ENCODE results near the gene UPF2.
"Not testable (repeated sequence)": the region's sequence is repeated elsewhere in the genome, so short reads cannot be mapped to it uniquely, and the experiment has no call there.

Gene UPF2

DNA sequence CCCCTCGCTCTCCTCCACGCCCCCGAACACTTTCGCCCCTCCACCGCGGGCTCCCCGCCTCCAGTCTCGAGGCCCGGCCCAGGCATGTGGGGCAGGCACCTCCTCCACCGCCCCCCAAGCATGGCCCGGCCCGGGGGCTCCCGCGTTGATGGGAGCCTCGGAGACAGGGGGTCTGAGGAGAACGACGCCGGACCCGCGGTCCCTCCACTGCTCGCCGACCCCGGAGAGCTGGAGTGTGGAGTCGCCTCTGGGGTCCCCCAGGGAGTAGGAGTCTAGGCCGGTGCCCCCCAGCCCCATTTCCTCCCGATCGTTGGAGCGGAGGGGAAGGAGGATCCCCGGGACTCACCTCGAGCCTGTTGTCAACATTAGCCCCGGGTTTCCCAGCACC is 206 bp downstream of the UPF2 start:
- DNase-seq (ENCODE audit: low spot score): no peak

DNA sequence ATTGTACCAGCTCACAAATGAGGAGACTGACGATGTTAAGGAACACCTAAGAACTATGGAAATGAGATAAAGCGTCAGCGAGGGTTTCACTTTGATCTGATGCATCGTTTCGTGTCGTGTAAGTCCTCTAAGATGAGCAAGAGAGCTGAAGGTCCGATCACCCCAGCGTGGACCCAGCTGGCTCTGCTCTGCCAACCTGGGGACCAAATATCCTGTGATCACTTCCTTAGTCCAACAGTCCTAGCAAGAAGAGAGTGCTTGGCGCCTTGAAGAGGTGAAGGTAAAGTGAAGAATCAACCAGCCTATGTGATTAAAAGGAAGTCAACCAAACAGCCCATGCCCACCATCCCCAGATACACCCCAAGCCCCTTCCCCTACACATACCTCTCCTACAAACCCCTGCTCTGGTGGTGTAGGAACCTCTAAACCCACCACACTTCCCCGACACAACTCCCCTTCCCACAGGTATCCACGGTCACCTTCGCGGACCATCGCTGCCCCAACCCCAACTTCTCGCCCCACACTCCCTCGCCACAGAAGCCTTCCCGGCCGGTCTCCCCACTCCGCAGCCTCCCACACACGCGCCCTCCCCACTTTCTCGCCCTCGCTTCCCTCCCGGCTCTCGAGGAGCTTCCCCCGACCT is 722 bp downstream of the UPF2 start:
- DNase-seq (ENCODE audit: low spot score): peak; percentile 26

DNA sequence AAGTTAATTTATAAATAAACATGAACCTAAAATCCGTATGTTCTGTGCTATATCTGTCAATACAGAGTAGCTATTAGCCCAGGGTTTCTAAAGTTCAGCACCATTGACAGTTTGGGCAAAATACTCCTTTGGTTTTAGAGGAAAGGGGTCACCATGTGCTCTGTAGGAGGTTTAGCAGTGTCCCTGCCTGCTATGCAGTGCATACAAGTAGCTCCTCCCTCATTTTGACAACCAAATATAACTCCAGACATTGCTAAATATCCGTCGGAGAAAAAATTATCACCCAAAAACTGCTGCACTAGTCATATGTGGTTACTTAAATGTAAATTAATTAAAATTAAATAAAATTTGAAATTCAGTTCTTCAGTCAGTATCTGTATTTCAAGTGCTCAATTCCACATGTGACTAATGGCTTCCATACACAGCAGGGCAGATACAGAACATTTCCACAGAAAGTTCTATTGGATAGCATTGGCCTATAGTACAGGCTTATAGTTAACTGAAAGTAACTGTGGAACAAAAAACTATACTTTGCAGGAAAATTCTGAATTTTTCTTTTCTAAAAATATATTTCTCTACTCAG is 6.4 kb downstream of the UPF2 start:
- no peak for DNase-seq (ENCODE audit: low spot score)

DNA sequence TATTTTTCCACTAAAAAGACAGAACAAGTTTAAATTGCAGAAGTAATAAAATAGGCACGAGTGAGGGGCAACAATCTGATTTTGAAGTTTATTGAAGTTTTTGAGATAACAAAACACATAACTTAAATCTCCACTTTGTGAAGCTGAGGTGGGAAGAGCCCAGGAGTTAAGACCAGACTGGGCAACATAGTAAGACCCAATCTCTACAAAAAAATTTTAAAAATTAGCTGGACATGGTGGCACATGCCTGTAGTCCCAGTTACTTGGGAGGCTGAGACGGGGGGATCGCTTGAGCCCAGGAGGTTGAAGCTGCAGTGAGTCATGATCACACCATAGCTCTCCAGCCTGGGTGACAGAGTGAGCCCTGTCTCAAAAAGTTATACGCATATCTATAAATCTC is 11.2 kb downstream of the UPF2 start:
- DNase-seq (ENCODE audit: low spot score): no peak

DNA sequence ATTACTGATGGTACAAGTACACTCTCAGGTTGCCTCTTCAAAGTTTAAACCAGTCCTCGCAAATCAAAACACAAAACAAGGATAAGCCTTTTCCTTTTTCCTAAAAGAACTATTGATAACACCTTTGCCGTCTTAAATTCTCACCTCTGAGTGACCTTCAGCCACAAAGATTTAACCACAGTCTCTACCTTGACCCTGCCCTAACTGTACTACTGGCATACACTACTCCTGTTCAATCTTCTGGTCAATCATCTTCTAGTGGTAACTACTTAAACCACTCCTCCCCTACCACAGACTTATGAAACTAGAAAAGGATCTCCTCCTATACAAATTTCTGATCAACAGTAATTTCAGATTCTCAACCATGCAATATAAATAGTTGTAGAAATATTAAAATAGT is 15.1 kb downstream of the UPF2 start:
- DNase-seq (ENCODE audit: low spot score): no peak

DNA sequence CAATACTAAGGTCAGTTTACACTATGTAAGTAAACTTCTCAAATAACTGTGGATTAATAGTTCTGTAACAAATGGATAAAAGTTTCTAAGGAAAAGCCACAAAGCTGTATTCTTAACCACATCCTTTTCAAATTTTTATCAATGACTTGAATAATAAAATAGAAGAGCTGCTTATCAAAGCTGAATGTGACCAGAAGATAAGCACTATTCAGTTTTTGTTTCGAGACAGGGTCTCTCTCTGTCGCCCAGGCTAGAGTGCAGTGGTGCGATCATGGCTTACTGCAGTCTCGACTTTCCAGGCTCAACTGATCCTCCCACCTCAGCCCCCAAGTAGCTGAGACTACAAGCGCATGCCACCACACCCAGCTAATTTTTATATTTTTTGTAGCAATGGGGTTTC is 17.0 kb downstream of the UPF2 start:
- DNase-seq (ENCODE audit: low spot score): no peak

DNA sequence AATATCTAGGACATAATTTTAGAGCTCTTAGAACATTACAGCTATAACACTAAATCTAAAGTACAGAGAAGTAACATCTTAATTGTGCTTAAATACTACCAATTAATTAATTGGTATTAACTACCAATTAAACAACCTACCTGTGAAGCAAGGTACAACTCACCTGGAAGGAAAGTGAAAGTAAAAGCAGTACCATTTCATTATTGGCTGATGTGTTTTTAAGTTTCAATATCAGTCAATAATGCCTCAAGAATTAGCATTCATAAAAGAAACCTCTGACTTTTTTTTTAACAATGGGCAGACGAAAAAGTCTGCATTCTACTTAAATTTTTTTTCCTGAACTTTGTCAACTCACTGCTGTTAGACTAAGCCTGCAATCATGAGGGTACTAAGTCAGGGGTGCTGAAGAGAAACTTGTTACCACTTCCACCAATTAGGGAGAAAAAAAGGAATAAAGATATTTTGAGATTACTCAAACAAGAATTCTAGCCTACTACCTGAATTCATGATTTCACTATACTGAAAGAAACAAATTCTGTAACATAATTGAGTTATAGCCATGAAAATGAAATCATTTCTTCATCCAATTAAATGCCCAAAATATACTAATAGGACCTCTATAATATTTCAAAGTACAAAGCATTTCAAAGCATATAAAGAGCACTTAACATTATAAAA is 19.9 kb downstream of the UPF2 start:
- DNase-seq (ENCODE audit: low spot score): no peak

DNA sequence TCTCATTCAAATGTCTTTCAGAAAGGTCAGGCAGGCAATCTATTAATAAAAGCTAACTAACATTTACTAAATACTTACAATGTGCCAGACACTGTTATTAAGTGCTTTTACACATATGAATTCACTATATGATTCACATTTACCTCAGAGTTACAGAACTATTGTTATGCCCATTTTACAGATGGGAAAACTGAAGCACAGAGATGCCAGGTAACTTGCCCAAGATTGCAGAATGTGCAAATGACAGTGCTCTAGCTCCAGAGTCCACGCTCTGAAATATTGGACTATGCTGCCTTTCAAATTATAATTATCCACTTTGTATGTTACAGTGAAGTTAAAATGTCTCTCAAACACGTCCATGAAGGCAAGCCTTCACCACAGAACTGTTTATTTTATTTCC is 22.0 kb downstream of the UPF2 start:
- DNase-seq (ENCODE audit: low spot score): no peak

DNA sequence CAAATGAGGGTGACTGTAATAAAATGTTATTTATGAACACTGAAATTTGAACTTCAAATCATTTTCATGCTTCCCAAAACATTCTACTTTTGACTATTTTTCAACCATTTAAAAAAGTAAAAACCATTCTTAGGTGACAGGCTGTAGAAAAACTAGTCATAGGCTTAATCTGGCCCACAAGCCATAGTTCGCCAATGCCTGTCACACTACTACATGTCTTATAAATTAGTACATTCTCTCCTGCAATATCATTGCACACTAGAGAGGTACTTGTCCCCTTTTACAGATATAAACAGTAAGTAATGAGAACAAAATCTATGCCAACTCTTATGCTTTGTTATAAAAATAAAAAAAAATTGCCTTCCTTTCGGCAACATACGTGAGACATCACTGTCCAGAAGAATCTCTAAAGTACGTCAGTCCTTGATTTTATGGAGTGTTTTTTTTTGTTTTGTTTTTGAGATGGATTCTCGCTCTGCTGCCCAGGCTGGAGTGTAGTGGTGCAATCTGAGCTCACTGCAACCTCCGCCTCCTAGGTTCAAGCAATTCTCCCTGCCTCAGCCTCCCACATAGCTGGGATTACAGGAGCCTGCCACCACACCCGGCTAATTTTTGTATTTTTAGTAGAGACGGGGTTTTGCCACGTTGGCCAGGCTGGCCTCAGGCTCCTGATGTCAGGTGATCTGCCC is 23.2 kb downstream of the UPF2 start:
- no peak for DNase-seq (ENCODE audit: low spot score)

DNA sequence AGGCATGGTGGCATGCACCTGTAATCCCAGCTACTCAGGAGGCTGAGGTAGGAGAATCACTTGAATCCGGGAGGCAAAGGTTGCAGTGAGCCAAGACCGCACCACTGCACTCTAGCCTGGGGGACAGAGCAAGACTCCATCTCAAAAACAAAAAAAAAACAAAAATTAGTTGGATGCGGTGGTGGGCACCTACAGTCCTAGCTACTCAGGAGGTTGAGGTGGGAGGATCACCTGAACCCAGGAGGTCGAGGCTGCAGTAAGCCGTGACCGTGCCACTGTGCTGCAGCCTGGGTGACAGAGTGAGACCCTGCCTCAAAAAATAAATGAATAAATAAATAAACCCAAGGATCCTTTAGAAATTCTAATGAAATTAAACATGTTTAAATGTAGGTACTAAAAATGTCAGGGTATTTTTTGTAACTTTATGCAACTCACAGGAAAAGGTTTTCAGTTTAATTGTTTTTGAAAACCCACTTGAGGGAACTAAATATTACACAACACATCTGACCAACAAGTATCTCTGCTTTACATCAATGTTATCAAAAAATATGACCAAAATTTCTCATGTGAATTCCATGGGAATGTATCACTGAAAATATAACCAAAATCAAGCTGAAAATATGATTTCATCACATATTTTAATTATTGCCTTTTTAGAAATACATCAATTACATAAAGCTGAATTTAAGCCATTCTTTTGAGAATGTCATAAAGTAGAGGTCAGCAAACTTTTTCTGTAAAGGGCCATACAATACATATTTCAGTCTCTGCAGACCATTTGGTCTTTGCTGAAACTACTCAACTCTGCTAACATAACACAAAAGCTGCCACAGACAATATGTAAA is 23.9 kb downstream of the UPF2 start:
- no peak for DNase-seq (ENCODE audit: low spot score)

DNA sequence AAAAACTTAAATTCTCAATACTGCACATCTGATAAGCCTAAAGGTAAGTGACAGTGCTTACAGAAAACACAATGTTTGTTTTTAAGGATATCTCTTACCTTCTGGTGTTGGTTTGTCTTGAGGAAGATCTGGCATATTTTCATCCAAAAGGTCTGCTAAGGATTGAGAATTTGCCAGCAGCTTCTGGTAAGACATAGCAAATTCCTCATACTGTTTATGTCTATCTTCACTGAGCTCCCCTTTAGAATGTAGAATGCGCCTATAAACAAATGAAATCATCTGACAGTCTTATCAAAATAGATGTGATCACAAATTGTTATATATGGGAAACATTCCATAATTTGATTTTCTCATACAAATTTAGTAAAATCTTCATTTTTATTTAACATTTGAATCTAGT is 28.7 kb downstream of the UPF2 start:
- DNase-seq (ENCODE audit: low spot score): no peak

DNA sequence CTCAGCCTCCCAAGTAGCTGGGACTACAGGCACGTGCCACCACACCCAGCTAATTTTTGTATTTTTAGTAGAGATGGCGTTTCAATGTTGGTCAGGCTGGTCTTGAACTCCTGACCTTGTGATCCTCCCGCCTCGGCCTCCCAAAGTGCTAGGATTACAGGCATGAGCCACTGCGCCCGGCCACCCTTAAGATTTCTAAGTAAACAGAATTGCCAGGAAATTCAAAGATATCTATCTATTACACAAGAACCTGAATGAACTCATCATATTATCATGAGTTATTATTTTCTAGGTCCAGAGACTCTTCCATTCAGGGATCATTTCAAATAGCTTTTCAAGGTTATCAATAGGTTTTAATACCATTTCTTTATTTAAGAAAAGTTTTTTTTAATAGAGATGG is 29.2 kb downstream of the UPF2 start:
- not testable (repeated sequence) for DNase-seq (ENCODE audit: low spot score)

DNA sequence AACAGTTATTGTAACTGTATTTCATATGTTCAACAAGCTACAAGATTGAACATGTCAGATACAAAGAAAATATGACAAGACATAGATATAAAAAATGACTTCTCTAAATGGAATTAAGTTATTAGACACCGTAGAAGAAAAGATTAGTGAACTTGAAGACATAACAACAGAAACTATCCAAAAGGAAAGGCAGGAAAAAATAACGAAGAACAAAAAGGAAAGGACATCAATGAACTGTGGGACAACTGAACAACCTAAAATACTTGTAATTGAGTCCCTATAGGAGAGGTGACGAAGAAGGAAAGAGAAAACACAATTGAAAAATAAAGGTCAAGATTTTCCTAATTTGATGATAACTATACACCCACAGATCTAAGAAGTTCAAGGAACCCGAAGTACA is 32.3 kb downstream of the UPF2 start:
- DNase-seq (ENCODE audit: low spot score): no peak

DNA sequence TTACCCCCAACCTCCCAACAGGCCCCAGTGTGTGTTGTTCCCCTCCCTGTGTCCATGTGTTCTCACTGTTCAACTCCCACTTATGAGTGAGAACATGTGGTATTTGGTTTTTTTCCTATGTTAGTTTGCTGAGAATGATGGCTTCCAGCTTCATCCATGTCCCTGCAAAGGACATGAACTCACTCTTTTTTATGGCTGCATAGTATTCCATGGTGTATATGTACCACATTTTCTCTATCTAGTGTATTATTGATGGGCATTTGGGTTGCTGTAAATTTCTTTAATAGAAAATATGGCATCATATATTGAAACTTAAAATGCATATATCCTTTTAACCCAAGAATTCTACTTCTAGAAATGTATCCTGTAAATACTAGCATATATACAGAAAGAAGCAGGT is 33.8 kb downstream of the UPF2 start:
- not testable (repeated sequence) for DNase-seq (ENCODE audit: low spot score)

DNA sequence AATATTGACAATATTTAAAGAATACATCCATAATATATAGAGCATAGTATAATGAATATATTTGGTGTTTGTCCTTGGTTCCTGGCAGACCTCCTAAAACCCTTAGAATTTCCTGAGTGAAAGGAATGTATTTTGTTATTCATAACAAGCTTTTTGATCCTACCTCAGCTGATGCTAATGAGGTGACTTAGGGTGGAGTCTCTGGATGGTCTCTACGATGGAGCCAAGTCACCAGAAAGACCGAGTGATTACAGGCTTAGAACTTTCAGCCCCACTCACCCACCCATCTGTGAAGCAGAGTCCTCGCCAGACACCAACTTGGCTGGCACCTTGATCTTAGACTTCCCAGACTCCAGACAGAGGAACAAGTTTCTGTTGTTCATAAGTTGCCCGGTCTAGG is 35.9 kb downstream of the UPF2 start:
- no peak for DNase-seq (ENCODE audit: low spot score)

DNA sequence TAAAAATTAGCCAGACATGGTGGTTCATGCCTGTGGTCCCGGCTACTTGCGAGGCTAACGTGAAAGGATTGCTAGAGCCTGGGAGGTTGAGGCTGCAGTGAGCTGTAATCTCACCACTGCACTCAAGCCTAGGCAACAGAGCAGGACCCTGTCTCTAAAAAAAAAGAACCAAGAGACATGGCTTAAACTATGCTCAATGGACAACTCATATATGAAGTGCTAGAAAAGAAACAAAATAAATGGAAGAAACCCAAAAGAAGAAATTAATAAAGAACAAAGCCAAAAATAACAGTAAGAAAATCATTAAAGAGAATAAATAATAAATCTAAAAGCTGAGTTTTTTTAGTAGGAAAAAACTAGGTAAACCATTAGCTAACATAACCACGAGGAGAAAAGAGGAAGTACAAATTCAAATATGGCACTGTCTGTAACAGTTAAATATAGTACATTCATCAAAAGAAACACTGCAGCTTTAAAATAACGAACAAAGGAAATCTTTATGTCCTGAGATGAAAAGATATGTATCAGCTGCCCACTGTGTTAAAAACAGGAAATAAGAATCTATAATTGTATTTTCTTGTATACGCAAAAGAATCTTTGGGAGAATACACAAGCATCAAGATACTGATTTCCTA is 48.7 kb downstream of the UPF2 start:
- DNase-seq (ENCODE audit: low spot score): no peak

DNA sequence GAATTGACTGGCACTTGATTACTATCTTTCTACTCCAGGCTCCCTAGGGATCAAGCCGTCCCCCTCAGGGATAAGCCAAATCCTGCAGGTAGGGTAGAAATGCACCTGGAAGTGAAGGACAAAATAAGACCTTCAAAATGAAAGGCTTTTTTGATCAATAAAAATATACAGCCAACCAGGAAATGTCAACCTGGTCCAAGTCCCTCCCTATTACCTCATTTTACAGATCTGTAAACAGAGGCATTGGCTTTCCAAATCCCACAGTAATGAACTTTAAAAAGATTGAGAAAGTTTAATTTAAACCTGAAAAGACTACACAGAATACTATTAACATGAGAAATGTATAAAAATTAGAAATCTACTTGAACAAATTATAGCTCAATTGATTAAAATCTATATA is 53.7 kb downstream of the UPF2 start:
- DNase-seq (ENCODE audit: low spot score): no peak

DNA sequence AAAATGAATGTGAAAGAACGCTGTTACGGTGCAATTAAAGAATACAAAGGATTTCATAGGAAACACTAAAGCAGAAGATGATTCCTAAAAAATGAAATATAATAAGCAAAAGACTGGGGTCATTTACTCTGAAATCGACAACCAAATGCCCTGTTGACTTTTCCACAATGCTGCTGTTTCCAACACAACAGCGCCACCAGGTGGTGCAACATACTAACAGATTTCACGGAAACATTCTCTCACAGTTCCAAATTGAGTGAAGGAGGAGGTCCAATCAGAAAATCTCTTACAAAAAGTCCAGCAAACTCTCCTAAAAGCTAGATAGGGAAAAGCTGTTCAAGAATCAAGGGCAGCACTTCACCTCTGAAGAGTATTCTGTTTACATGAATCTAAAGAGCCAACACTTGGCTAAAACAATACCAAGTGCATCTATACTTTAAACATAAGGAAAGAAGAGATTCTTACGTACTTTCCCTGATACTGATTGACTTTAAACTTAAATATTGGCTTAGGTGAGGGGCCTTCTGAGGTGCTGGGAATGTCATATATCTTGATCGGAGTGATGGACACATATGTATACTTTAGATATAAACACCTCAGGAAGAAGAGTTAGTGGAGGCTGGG is 55.9 kb downstream of the UPF2 start:
- peak; percentile 88 for DNase-seq (ENCODE audit: low spot score)

DNA sequence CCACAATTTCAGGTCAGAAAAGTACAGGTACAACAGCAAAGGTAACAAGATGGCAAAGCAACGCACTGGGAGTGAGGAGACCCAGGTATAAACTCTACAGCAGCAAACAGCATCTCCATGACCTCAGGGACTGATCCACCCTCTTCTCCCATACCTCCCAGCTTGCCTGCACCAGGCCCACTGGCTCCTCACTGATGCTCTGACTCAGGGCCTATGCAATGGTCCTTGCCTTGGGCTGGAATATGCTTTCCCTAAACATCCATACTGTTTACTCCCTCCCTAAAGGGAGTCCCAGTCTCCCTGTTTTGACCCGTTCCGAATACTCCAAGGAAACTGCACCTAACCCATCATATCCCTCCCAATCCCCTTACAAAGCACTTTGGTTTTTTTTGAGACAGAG is 60.4 kb downstream of the UPF2 start:
- no peak for DNase-seq (ENCODE audit: low spot score)

DNA sequence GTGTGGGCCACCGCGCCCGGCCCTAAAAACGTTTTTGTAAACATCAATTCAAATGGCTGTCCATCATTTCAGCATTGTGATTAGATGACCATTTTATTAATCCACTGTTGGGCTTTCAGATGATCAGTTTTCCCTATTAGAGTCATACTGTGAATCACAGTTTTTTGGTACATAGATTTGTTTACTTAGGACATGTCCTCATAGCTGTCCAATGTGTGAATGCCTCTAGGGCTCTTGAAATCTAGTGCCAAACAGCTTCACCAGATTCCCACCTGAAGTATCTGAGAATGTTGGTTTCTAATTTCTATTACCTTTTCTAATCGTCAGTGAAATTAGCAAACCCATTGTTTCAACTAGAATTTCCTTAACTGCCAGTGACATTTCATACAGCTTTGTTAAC is 66.8 kb downstream of the UPF2 start:
- DNase-seq (ENCODE audit: low spot score): no peak

DNA sequence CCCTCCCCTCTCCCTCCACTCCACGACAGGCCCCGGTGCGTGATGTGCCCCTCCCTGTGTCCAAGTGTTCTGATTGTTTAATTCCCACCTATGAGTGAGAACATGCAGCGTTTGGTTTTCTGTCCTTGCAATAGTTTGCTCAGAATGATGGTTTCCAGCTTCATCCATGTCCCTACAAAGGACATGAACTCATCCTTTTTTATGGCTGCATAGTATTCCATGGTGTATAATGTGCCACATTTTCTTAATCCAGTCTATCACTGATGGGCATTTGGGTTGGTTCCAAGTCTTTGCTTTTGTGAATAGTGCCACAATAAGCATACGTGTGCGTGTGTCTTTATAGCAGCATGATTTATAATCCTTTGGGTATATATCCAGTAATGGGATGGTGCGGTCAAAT is 70.1 kb downstream of the UPF2 start:
- not testable (repeated sequence) for DNase-seq (ENCODE audit: low spot score)

Measured in cerebellar cortex (tissue), 1 donor.